Measurements from ENCODE around the gene SERINC1. TPM values are rescaled to one million over a fixed set of nuclear protein-coding genes. Genes with fewer than 3 reads are reported as not detected.
A peak's percentile ranks its signal among the peaks of the same experiment; 100 is the strongest.

The SERINC1 gene
- total RNA-seq, 6 experiments from 2014 or later: 161 to 215 (median 179) TPM

DNA sequence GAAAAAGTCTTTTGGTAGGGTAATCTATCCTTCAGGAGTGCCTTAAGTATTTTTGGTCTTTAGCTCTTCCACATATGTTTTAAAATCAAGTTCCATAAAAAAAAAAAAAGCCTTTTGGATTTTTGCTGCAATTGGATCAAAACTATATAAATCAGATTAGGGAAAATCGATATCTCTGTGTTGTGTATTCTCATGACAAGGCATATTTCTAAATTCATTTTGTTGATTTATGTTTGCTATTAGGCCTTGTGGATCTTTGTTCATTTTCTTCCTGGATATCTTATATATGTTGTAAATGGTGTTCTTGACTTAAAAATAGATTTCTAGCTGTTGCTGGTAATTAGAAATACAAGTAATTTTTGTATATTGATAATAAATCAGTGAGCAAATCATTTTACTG is 63.4 kb downstream of the SERINC1 start:
- Mint-ChIP-seq H3K36me3 (ENCODE audit: low read depth) (peaks cover 4% of the 10 kb centered on the region; the same call in 1 of the 2 replicates), H3K27ac (no peak overlapping the region), H3K4me1 (ENCODE audit: low read depth) (peaks cover 23% of the 10 kb centered on the region), H3K27me3 (ENCODE audit: insufficient read depth) (0 out of 2 replicates have a peak, but pooled peaks cover under 1% of the 10 kb centered on the region), H3K4me3 (no peak overlapping the region), H3K9me3 (no peaks in the 10 kb centered on the region)
- TF ChIP-seq, protein P1, sequence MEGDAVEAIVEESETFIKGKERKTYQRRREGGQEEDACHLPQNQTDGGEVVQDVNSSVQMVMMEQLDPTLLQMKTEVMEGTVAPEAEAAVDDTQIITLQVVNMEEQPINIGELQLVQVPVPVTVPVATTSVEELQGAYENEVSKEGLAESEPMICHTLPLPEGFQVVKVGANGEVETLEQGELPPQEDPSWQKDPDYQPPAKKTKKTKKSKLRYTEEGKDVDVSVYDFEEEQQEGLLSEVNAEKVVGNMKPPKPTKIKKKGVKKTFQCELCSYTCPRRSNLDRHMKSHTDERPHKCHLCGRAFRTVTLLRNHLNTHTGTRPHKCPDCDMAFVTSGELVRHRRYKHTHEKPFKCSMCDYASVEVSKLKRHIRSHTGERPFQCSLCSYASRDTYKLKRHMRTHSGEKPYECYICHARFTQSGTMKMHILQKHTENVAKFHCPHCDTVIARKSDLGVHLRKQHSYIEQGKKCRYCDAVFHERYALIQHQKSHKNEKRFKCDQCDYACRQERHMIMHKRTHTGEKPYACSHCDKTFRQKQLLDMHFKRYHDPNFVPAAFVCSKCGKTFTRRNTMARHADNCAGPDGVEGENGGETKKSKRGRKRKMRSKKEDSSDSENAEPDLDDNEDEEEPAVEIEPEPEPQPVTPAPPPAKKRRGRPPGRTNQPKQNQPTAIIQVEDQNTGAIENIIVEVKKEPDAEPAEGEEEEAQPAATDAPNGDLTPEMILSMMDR (IDR thresholded peaks at IDR 0.05): no peak
- no peak for DNase-seq

DNA sequence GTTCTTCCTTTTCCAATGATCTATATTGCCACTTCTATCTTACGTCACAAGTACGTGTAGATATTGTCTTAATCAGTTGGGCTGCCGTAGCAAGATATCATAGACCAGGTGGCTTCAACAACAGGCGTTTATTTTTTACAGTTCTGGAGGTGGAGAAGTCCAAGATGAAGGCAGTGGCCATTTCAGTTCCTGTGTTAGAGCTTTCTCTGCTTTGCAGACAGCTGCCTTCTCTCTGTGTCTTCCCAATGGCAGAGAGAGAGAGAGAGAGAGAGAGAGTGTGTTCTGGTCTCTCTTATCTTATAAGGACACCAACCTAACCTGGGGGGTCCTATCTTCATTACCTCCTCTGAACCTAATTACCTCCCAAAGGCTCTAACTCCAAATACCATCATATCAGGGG is 63.9 kb downstream of the SERINC1 start:
- Mint-ChIP-seq H3K36me3 (ENCODE audit: low read depth) (peaks cover 4% of the 10 kb centered on the region; the same call in 1 of the 2 replicates), H3K27ac (no peak overlapping the region), H3K9me3 (no peaks in the 10 kb centered on the region), H3K4me1 (ENCODE audit: low read depth) (peaks cover 23% of the 10 kb centered on the region), H3K4me3 (no peak overlapping the region), H3K27me3 (ENCODE audit: insufficient read depth) (0 out of 2 replicates have a peak, but pooled peaks cover 2% of the 10 kb centered on the region)
- no peak for DNase-seq
- TF ChIP-seq, protein P1 (IDR thresholded peaks at IDR 0.05): no peak

DNA sequence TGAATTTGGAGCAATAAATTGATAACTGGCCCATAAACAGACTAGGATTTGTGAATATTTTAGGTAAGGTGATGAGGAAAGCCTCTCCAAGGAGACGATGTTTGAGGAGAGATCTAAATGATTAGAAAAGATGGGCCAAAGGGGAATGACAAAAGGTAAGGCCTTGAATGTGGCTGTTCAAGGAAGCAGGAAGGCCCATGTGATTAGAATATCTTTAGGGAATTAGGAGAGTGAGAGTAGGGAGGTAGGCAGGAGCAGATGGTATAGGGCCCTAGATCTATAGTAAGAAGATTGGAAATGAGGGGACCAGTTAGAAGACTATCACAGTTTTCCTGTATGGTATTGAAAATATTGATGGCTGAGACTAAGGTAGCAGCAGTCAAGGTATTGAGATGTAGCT is 65.4 kb downstream of the SERINC1 start:
- no peak overlapping the region for H3K4me3 Mint-ChIP-seq
- TF ChIP-seq, protein P1 (IDR thresholded peaks at IDR 0.05): no peak
- 0 out of 2 replicates have a peak, but pooled peaks cover 2% of the 10 kb centered on the region for H3K27me3 Mint-ChIP-seq (ENCODE audit: insufficient read depth)
- H3K27ac Mint-ChIP-seq: no peak overlapping the region
- H3K36me3 Mint-ChIP-seq (ENCODE audit: low read depth): no peaks in the 10 kb centered on the region
- DNase-seq: no peak
- peaks cover 31% of the 10 kb centered on the region for H3K4me1 Mint-ChIP-seq (ENCODE audit: low read depth)
- no peaks in the 10 kb centered on the region for H3K9me3 Mint-ChIP-seq

DNA sequence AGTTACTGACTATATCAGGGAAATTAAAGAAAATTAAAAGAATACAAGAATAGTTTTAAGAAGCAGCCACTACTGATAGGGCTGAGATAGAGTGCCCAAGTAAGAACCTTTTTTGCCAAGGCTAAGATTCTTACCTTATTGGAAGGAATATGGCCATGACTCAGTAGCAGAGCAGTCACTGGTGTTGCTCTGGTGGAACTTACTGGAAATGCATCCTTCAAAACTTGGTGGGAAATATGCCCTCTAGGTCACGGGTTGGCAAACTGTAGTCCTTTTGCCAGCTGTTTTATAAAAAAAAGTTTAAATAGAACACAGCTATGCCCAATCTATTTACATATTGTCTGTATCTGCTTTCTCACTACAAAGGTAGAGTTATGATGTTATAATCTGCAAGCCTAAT is 66.2 kb downstream of the SERINC1 start:
- Mint-ChIP-seq H3K27ac (no peak overlapping the region), H3K36me3 (ENCODE audit: low read depth) (no peaks in the 10 kb centered on the region), H3K4me1 (ENCODE audit: low read depth) (peaks cover 39% of the 10 kb centered on the region), H3K27me3 (ENCODE audit: insufficient read depth) (0 out of 2 replicates have a peak, but pooled peaks cover 2% of the 10 kb centered on the region), H3K9me3 (no peaks in the 10 kb centered on the region), H3K4me3 (no peak overlapping the region)
- TF ChIP-seq, protein P1 (IDR thresholded peaks at IDR 0.05): peak; percentile 56
- peak; percentile 6 for DNase-seq

DNA sequence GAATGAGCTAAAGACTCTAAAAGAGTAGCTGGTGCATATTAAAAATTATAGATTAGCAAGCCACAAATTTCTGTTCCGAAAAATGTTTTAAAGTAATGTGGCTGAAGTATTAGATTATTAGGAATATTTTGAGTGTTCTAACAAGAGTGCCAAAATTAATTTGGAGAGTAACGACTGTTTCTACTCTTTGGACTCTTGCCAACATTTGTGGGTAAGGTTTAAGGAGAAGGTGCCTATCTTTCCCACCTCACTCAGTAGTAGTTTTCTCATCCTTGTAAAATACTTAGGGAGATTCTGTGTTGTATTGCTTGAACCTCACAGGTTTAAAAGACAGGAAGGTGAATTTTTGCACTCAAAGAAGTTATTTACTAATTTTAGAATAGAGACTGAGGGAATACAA is 67.2 kb downstream of the SERINC1 start:
- Mint-ChIP-seq H3K4me3 (no peak overlapping the region), H3K36me3 (ENCODE audit: low read depth) (no peaks in the 10 kb centered on the region), H3K9me3 (no peaks in the 10 kb centered on the region), H3K4me1 (ENCODE audit: low read depth) (peaks cover 33% of the 10 kb centered on the region), H3K27ac (no peak overlapping the region), H3K27me3 (ENCODE audit: insufficient read depth) (0 out of 2 replicates have a peak, but pooled peaks cover 2% of the 10 kb centered on the region)
- no peak for DNase-seq
- TF ChIP-seq, protein P1 (IDR thresholded peaks at IDR 0.05): no peak

Data from HFFc6 (cell line).